ENCODE data around the gene HOXA1.
"Not testable (repeated sequence)": the region's sequence is repeated elsewhere in the genome, so short reads cannot be mapped to it uniquely, and the experiment has no call there.

GRCh38 chr7:27045066-27045465 is 50.7 kb downstream of the HOXA1 start:
- TF ChIP-seq FOXK2 (IDR thresholded peaks at IDR 0.05); PKNOX1 (IDR thresholded peaks at IDR 0.05); ELF4 (IDR thresholded peaks at IDR 0.05); TARDBP (IDR thresholded peaks at IDR 0.05); FOXM1 (IDR thresholded peaks at IDR 0.05; ENCODE audit: borderline replicate concordance); HDGF (IDR thresholded peaks at IDR 0.05; ENCODE audit: borderline replicate concordance); FOXA1 (IDR thresholded peaks at IDR 0.05); CTBP1 (IDR thresholded peaks at IDR 0.05; ENCODE audit: borderline replicate concordance); SP1 (IDR thresholded peaks at IDR 0.05); ARNT (IDR thresholded peaks at IDR 0.05); BHLHE40 (IDR thresholded peaks at IDR 0.05; ENCODE audit: borderline replicate concordance): not testable (repeated sequence)
